SW480 (cell line): ENCODE results near the gene GJD3.

ENCODE experiments used
- DNase-seq: peaks from one replicate; pipeline ENCODE4 v3.0.0-alpha.2; 2016; ENCODE audit warnings: low spot score

GJD3 gene

GRCh38 chr17:40351359-40352236 lies 12.9 kb downstream of the GJD3 start:
- DNase-seq = no peak

- no peak for DNase-seq
These were observed 13.7 kb downstream of the GJD3 start for GRCh38 chr17:40350689-40351358.

GRCh38 chr17:40349895-40350688 lies 14.4 kb downstream of the GJD3 start:
- DNase-seq = no peak

GRCh38 chr17:40349477-40349894 lies 15.1 kb downstream of the GJD3 start:
- DNase-seq = no peak

- no peak for DNase-seq
These were observed 15.7 kb downstream of the GJD3 start for GRCh38 chr17:40348562-40349476.

GRCh38 chr17:40348136-40348504 lies 16.4 kb downstream of the GJD3 start:
- DNase-seq = no peak

- DNase-seq = no peak
These were observed 17.0 kb downstream of the GJD3 start for GRCh38 chr17:40347319-40348135.

- DNase-seq = no peak
These were observed 17.8 kb downstream of the GJD3 start for GRCh38 chr17:40346765-40347158.

- DNase-seq = no peak
These were observed 18.4 kb downstream of the GJD3 start for GRCh38 chr17:40345994-40346764.

GRCh38 chr17:40345161-40345993 lies 19.2 kb downstream of the GJD3 start:
- DNase-seq = peak; percentile 81

GRCh38 chr17:40344421-40345160 lies 19.9 kb downstream of the GJD3 start:
- DNase-seq = no peak

- no peak for DNase-seq
These were observed 21.1 kb downstream of the GJD3 start for GRCh38 chr17:40343219-40344119.

- no peak for DNase-seq
These were observed 21.9 kb downstream of the GJD3 start for GRCh38 chr17:40342504-40343218.

GRCh38 chr17:40341808-40342503 lies 22.6 kb downstream of the GJD3 start:
- peak; percentile 72 for DNase-seq

GRCh38 chr17:40340880-40341807 lies 23.4 kb downstream of the GJD3 start:
- peak; percentile 88 for DNase-seq
